ENCODE results near the gene LAMB3. TPM values are rescaled to one million over a fixed set of nuclear protein-coding genes. Genes with fewer than 3 reads are reported as not detected.
A peak's percentile ranks its signal among the peaks of the same experiment; 100 is the strongest.

Gene LAMB3
- total RNA-seq, 3 donors from 2014 or later: 40.3 to 142 (median 62.1) TPM

DNA sequence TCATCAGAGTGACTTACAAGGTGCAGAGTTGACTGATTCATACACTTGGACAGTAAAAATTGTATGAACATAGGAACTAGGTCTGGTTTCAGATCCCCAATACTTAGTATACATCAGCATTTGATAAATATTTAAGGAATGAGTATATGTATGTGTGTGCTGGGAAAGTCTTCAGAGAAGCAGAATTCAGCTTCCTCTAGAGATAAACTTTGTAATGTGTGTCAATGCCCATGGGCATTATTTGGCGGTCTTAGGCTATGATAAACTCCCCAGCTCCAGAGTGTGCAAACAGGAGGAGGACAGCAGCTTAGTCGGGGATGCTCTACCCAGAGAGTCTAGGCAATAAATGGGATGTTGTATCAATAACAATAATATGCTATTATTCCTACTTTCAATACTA, 71.6 kb downstream of the LAMB3 start:
- no peaks in the 10 kb centered on the region for H3K4me1 ChIP-seq (ENCODE audit: low read depth)
- ATAC-seq (no peak), DNase-seq (no peak)
- intact Hi-C loops (cut with DNase I, micrococcal nuclease): no loop called here
- no peaks in the 10 kb centered on the region for H3K9me3 ChIP-seq
- TF ChIP-seq, protein P1, sequence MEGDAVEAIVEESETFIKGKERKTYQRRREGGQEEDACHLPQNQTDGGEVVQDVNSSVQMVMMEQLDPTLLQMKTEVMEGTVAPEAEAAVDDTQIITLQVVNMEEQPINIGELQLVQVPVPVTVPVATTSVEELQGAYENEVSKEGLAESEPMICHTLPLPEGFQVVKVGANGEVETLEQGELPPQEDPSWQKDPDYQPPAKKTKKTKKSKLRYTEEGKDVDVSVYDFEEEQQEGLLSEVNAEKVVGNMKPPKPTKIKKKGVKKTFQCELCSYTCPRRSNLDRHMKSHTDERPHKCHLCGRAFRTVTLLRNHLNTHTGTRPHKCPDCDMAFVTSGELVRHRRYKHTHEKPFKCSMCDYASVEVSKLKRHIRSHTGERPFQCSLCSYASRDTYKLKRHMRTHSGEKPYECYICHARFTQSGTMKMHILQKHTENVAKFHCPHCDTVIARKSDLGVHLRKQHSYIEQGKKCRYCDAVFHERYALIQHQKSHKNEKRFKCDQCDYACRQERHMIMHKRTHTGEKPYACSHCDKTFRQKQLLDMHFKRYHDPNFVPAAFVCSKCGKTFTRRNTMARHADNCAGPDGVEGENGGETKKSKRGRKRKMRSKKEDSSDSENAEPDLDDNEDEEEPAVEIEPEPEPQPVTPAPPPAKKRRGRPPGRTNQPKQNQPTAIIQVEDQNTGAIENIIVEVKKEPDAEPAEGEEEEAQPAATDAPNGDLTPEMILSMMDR (IDR thresholded peaks at IDR 0.05): no peak
- H3K36me3 ChIP-seq (ENCODE audit: low read depth): no peaks in the 10 kb centered on the region
- H3K4me3 ChIP-seq: no peak overlapping the region

DNA sequence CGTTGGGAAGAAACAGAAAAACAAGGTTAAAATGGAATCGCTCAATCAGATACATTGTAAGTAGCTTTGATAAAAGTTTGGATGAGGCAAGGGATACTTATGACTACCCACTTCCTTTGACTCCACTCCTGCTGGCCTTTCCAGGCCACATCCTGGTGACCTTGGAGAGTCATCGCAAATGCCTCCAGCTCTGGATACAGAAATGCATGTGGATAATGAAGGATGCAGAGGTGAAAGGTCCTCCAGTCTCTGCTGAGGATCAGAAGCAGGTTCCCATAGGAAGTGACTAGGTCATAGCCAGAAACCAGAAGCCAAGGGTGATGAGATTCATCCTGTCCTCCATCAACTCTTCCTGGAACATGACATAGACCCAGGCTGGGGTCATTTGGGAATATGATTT, 74.9 kb downstream of the LAMB3 start:
- no peak overlapping the region for H3K4me3 ChIP-seq
- H3K9me3 ChIP-seq: no peaks in the 10 kb centered on the region
- no peak for ATAC-seq
- no peaks in the 10 kb centered on the region for H3K36me3 ChIP-seq (ENCODE audit: low read depth)
- DNase-seq: no peak
- TF ChIP-seq, protein P1 (IDR thresholded peaks at IDR 0.05): no peak
- no peaks in the 10 kb centered on the region for H3K4me1 ChIP-seq (ENCODE audit: low read depth)
- intact Hi-C loops (cut with DNase I, micrococcal nuclease): loop anchor here in 1 of 2 donors (5.0 kb wide), 1 partner anchor 115 kb away; no protein-coding TSS in a partner anchor

DNA sequence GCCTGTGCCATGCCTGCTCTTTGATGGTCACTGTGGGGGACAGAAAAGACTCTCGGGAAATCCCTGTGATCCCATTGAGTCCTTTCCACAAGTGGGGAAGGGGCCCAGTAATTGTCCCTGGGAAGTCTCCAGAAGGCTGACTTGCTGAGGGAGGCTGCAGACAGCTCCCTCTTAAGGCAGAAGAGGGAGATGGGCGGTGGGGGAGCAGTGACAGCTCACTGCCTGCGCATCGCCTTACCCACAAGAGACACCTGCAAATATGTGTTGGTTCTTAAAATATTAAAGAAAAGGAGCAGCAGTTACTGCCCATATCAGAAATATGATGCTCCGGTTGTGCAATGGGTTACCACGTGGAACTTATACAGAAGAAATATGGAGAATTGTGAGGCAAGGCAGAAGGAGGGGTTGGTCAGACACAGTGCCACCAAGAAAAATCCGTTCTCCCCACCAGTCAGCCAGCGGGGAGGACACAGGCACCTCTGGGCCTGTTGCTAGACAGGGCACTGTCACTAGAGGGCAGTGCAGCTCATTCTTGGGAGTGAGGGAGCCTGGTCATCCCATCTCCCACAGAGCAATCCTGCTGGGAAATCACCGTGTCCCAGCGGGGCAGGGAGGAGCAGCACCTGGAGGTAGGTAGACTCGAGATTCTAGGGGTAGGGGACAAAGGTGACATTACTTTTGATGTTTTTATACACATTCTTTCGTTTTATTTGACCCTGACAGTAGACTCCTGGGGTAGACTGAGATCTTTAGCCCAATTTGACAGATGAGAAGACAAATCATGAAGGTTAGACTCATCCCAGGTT, 75.6 kb downstream of the LAMB3 start:
- Histone ChIP-seq H3K9me3 (no peaks in the 10 kb centered on the region), H3K36me3 (ENCODE audit: low read depth) (no peaks in the 10 kb centered on the region), H3K4me1 (ENCODE audit: low read depth) (no peaks in the 10 kb centered on the region), H3K4me3 (no peak overlapping the region)
- DNase-seq (peak; percentile 59 to 89 (median 88)), ATAC-seq (peak; percentile 97)
- TF ChIP-seq, protein P1 (IDR thresholded peaks at IDR 0.05): peak; percentile 85
- intact Hi-C loops (cut with DNase I, micrococcal nuclease): loop anchor here in 1 of 2 donors (5.0 kb wide), 1 partner anchor 116 kb away; no protein-coding TSS in a partner anchor

DNA sequence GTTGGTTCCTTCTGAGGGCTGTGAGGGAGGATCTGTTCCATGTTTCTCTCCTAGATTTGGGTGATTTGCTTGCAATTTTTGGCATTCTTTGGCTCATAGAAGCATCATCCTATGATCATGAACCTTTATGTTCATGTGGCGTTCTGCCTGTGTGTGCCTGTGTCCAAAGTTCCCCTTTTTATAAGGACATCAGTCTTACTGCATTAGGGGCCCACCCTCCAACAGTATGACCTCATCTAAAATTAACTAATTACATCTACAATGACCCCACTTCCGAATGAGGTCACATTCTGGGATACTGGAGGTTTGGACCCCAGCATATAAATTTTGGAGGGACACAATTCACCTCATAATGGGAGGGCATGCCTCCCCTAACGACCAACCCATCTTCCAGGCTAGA, 81.5 kb downstream of the LAMB3 start:
- Histone ChIP-seq H3K9me3 (no peaks in the 10 kb centered on the region), H3K4me3 (no peak overlapping the region), H3K4me1 (ENCODE audit: low read depth) (no peaks in the 10 kb centered on the region), H3K36me3 (ENCODE audit: low read depth) (no peaks in the 10 kb centered on the region)
- DNase-seq (no peak), ATAC-seq (no peak)
- intact Hi-C loops (cut with DNase I, micrococcal nuclease): no loop called here
- TF ChIP-seq, protein P1 (IDR thresholded peaks at IDR 0.05): no peak

DNA sequence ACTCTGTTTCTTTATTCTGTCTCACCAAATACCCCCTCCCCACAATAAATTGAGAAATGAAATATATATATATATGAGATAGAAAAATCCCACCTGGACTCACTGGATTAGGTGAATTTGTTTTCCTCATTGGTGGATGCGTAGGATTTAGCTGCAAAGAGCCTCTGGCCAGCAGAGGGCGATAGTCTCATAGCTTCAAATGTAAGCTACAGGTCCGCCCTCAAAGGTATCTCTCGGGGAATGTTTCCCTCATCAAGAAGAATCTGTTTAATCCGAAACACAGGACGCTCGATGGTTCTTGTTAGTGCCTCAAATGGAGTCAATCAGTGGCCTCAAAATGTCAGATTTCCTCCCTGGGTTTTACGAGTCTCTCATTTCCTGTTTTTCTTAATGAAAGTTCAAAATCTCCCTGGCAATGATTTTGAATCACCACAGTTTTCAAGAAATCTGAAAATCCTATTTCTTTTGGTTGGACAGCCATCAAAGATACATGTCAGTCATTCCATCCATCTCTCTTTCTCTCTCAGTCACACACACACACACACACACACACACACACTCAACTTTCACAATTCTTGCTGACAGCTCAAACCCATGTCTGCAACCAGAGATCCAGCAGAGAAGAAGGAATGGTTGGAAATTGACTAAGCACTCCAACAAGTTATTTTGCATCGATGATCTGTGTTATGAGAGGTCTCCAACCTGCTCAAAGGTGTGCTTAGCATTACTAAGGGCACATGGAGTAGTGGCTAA, 82.6 kb downstream of the LAMB3 start:
- H3K36me3 ChIP-seq (ENCODE audit: low read depth): no peaks in the 10 kb centered on the region
- H3K4me1 ChIP-seq (ENCODE audit: low read depth): no peaks in the 10 kb centered on the region
- ATAC-seq: peak; percentile 75
- no peak overlapping the region for H3K4me3 ChIP-seq
- intact Hi-C loops (cut with DNase I, micrococcal nuclease): no loop called here
- no peaks in the 10 kb centered on the region for H3K9me3 ChIP-seq
- DNase-seq: peak in 2 of 3 donors; percentile 75 to 95
- TF ChIP-seq, protein P1 (IDR thresholded peaks at IDR 0.05): peak; percentile 79
